ENCODE measurements around the gene SLC16A4.
"Not testable (repeated sequence)": the region's sequence is repeated elsewhere in the genome, so short reads cannot be mapped to it uniquely, and the experiment has no call there.

SLC16A4 gene

GRCh38 chr1:110390692-110391245, at the start of gene SLC16A4:
Gene SLC16A4 (minus strand): TSS chr1:110391026. CDS start chr1:110389323, 1,703 bp downstream.
- no peak within 1 kb of the TSS for H3K4me3 ChIP-seq (ENCODE audit: low read length)
- H3K36me3 ChIP-seq (ENCODE audit: insufficient read depth, low read length) = peaks cover 4% of the 10 kb centered on the region
- no peaks in the 10 kb centered on the region for H3K9me3 ChIP-seq (ENCODE audit: low read length)
- H3K4me1 ChIP-seq (ENCODE audit: insufficient read depth, low read length) = peaks cover 2% of the 10 kb centered on the region
- H3K27me3 ChIP-seq (ENCODE audit: insufficient read depth, low read length) = no peaks in the 10 kb centered on the region
- no peak within 1 kb of the TSS for H2AFZ ChIP-seq (ENCODE audit: low read depth, low read length)

DNA sequence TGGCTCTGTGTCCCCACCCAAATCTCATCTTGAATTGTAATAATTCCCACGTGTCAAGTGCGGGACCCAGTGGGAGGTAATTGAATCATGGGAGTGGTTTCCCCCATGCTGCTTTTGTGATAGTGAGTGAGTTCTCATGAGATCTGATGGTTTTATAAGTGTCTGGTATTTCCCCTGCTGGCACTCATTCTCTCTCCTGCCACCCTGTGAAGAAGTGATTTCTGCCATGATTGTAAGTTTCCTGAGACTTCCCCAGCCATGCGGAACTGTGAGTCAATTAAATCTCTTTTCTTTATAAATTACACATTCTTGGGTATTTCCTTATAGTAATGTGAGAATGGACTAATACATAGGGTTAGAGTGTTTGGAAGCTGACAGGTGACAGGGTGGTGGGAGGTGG, 49.0 kb upstream of the SLC16A4 start:
- not testable (repeated sequence) for H3K9me3 ChIP-seq (ENCODE audit: low read length); H3K4me3 ChIP-seq (ENCODE audit: low read length); H2AFZ ChIP-seq (ENCODE audit: low read depth, low read length); H3K36me3 ChIP-seq (ENCODE audit: insufficient read depth, low read length); H3K4me1 ChIP-seq (ENCODE audit: insufficient read depth, low read length)
- peaks cover 44% of the 10 kb centered on the region for H3K27me3 ChIP-seq (ENCODE audit: insufficient read depth, low read length)

GRCh38 chr1:110438893-110439292, 48.1 kb upstream of the SLC16A4 start:
- Histone ChIP-seq H3K4me3 (ENCODE audit: low read length) (no peak overlapping the region), H3K36me3 (ENCODE audit: insufficient read depth, low read length) (no peaks in the 10 kb centered on the region), H3K4me1 (ENCODE audit: insufficient read depth, low read length) (peaks cover 1% of the 10 kb centered on the region), H2AFZ (ENCODE audit: low read depth, low read length) (no peak overlapping the region), H3K9me3 (ENCODE audit: low read length) (no peaks in the 10 kb centered on the region), H3K27me3 (ENCODE audit: insufficient read depth, low read length) (peaks cover 39% of the 10 kb centered on the region)

- H3K9me3 ChIP-seq (ENCODE audit: low read length); H3K36me3 ChIP-seq (ENCODE audit: insufficient read depth, low read length); H3K4me1 ChIP-seq (ENCODE audit: insufficient read depth, low read length); H3K4me3 ChIP-seq (ENCODE audit: low read length); H2AFZ ChIP-seq (ENCODE audit: low read depth, low read length): not testable (repeated sequence)
- H3K27me3 ChIP-seq (ENCODE audit: insufficient read depth, low read length) = peaks cover 32% of the 10 kb centered on the region
These were observed 46.9 kb upstream of the SLC16A4 start for GRCh38 chr1:110437645-110438299.

DNA sequence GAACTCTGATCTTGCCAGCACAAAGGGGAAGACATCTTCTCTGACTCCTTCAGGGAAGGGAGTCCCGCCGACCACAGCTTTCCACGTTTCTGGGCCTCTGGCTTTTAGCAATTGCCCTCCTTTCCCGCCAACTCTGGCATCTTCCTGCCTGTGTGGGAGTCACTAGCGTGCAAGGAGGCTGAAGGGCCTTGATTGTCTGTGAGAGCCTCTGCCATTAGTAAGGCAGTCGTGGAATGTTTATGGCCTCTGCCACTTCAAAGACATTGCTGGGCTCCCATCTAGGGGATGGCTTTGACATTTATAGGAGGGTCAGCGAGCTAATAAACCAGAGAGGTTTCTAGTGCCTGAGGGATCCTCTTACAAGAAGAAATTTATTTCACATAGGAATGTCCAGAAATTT, 45.8 kb upstream of the SLC16A4 start:
- no peak overlapping the region for H2AFZ ChIP-seq (ENCODE audit: low read depth, low read length)
- H3K27me3 ChIP-seq (ENCODE audit: insufficient read depth, low read length) = peaks cover 27% of the 10 kb centered on the region
- H3K9me3 ChIP-seq (ENCODE audit: low read length) = no peaks in the 10 kb centered on the region
- H3K4me3 ChIP-seq (ENCODE audit: low read length) = no peak overlapping the region
- H3K36me3 ChIP-seq (ENCODE audit: insufficient read depth, low read length) = no peaks in the 10 kb centered on the region
- H3K4me1 ChIP-seq (ENCODE audit: insufficient read depth, low read length) = peaks cover 5% of the 10 kb centered on the region

GRCh38 chr1:110434946-110435345, 44.1 kb upstream of the SLC16A4 start:
- Histone ChIP-seq H3K4me3 (ENCODE audit: low read length) (no peak overlapping the region), H2AFZ (ENCODE audit: low read depth, low read length) (no peak overlapping the region), H3K4me1 (ENCODE audit: insufficient read depth, low read length) (peaks cover 5% of the 10 kb centered on the region), H3K27me3 (ENCODE audit: insufficient read depth, low read length) (peaks cover 30% of the 10 kb centered on the region), H3K36me3 (ENCODE audit: insufficient read depth, low read length) (no peaks in the 10 kb centered on the region), H3K9me3 (ENCODE audit: low read length) (no peaks in the 10 kb centered on the region)

- Histone ChIP-seq H3K9me3 (ENCODE audit: low read length) (no peaks in the 10 kb centered on the region), H3K4me3 (ENCODE audit: low read length) (no peak overlapping the region), H3K4me1 (ENCODE audit: insufficient read depth, low read length) (peaks cover 5% of the 10 kb centered on the region)
These were observed 43.0 kb upstream of the SLC16A4 start for GRCh38 chr1:110433803-110434202.

GRCh38 chr1:110433213-110433612, 42.4 kb upstream of the SLC16A4 start:
- H3K4me1 ChIP-seq (ENCODE audit: insufficient read depth, low read length) = peaks cover 5% of the 10 kb centered on the region
- no peaks in the 10 kb centered on the region for H3K36me3 ChIP-seq (ENCODE audit: insufficient read depth, low read length)
- H3K27me3 ChIP-seq (ENCODE audit: insufficient read depth, low read length) = peaks cover 16% of the 10 kb centered on the region
- no peak overlapping the region for H3K4me3 ChIP-seq (ENCODE audit: low read length)
- H2AFZ ChIP-seq (ENCODE audit: low read depth, low read length) = no peak overlapping the region
- H3K9me3 ChIP-seq (ENCODE audit: low read length) = no peaks in the 10 kb centered on the region

More at GRCh38 chr1:110433803-110434202, 43.0 kb upstream of the SLC16A4 start:
- Histone ChIP-seq H3K27me3 (ENCODE audit: insufficient read depth, low read length) (peaks cover 22% of the 10 kb centered on the region), H2AFZ (ENCODE audit: low read depth, low read length) (no peak overlapping the region), H3K36me3 (ENCODE audit: insufficient read depth, low read length) (no peaks in the 10 kb centered on the region)

- H3K9me3 ChIP-seq (ENCODE audit: low read length) = no peaks in the 10 kb centered on the region
- H2AFZ ChIP-seq (ENCODE audit: low read depth, low read length) = no peak overlapping the region
- peaks cover 5% of the 10 kb centered on the region for H3K4me1 ChIP-seq (ENCODE audit: insufficient read depth, low read length)
- no peak overlapping the region for H3K4me3 ChIP-seq (ENCODE audit: low read length)
- H3K36me3 ChIP-seq (ENCODE audit: insufficient read depth, low read length) = no peaks in the 10 kb centered on the region
- peaks cover 18% of the 10 kb centered on the region for H3K27me3 ChIP-seq (ENCODE audit: insufficient read depth, low read length)
These were observed 40.1 kb upstream of the SLC16A4 start for GRCh38 chr1:110430901-110431300.

GRCh38 chr1:110430366-110430765, 39.5 kb upstream of the SLC16A4 start:
- Histone ChIP-seq H3K9me3 (ENCODE audit: low read length) (no peaks in the 10 kb centered on the region), H3K4me3 (ENCODE audit: low read length) (no peak overlapping the region), H3K27me3 (ENCODE audit: insufficient read depth, low read length) (peaks cover 18% of the 10 kb centered on the region), H2AFZ (ENCODE audit: low read depth, low read length) (no peak overlapping the region), H3K4me1 (ENCODE audit: insufficient read depth, low read length) (peaks cover 5% of the 10 kb centered on the region), H3K36me3 (ENCODE audit: insufficient read depth, low read length) (no peaks in the 10 kb centered on the region)

GRCh38 chr1:110428946-110429345, 38.1 kb upstream of the SLC16A4 start:
- Histone ChIP-seq H3K27me3 (ENCODE audit: insufficient read depth, low read length) (peaks cover 21% of the 10 kb centered on the region), H3K36me3 (ENCODE audit: insufficient read depth, low read length) (no peaks in the 10 kb centered on the region), H3K9me3 (ENCODE audit: low read length) (no peaks in the 10 kb centered on the region), H2AFZ (ENCODE audit: low read depth, low read length) (no peak overlapping the region), H3K4me3 (ENCODE audit: low read length) (no peak overlapping the region), H3K4me1 (ENCODE audit: insufficient read depth, low read length) (peaks cover 4% of the 10 kb centered on the region)

DNA sequence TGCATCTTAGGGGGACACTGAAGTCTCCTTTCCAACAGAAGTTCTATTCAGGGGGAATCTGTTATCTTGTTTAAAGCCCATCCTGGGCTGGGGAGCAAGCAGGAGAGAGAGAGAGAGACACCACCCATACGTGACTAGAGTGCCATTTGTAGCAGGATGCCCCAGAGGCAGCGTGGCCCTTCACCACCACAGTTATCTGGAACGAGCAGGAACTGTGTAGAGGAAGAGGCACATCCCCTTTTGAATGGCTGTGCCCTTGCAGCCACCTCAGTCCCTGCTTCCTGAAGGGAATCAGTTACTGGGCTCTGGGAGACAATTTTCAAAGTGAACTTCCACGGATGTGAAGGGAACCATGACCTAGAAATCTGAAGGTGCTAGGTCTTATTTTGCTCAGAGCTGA, 36.0 kb upstream of the SLC16A4 start:
- H3K4me1 ChIP-seq (ENCODE audit: insufficient read depth, low read length) = no peaks in the 10 kb centered on the region
- no peak overlapping the region for H3K4me3 ChIP-seq (ENCODE audit: low read length)
- no peaks in the 10 kb centered on the region for H3K9me3 ChIP-seq (ENCODE audit: low read length)

DNA sequence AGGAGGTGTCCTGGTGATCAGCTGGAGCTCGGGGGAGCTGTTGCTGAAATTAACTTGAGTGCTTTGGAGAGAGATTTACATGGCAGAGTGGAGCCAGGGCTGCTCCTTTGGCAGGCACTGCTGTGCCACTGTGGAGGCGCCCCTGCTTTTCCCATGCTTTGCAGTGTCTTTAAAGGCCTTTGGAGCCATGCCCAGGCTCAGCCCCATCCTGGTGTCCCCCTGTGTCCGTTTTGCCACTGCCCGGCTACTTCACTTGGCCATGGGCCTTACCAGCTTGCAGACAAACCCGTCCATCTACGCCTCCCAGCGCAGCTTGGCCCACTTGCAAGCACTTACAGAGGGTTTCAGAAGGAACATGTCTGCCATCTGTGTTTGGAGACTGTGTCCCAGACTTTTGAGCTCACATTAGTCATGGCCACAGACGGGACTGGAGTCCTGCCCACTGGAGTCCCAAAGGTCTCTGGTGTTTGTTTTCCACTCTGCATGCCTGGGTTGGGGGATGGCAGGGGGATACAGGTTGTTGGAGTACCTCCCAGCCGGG, 34.9 kb upstream of the SLC16A4 start:
- H3K36me3 ChIP-seq (ENCODE audit: insufficient read depth, low read length) = no peaks in the 10 kb centered on the region
- no peaks in the 10 kb centered on the region for H3K4me1 ChIP-seq (ENCODE audit: insufficient read depth, low read length)
- no peak overlapping the region for H2AFZ ChIP-seq (ENCODE audit: low read depth, low read length)
- peaks cover 13% of the 10 kb centered on the region for H3K27me3 ChIP-seq (ENCODE audit: insufficient read depth, low read length)
- no peaks in the 10 kb centered on the region for H3K9me3 ChIP-seq (ENCODE audit: low read length)
- H3K4me3 ChIP-seq (ENCODE audit: low read length) = no peak overlapping the region

More for the DNA sequence above, 36.0 kb upstream of the SLC16A4 start:
- Histone ChIP-seq H3K27me3 (ENCODE audit: insufficient read depth, low read length) (peaks cover 21% of the 10 kb centered on the region), H3K36me3 (ENCODE audit: insufficient read depth, low read length) (no peaks in the 10 kb centered on the region), H2AFZ (ENCODE audit: low read depth, low read length) (no peak overlapping the region)
